HG03469 (cell line): ENCODE data around the gene MAGI1.
"Not testable (repeated sequence)": the region's sequence is repeated elsewhere in the genome, so short reads cannot be mapped to it uniquely, and the experiment has no call there.

Source experiments
- ATAC-seq: cut with Tn5 transposase; IDR thresholded peaks from one replicate; pipeline ENCODE4 v1.9.1; 2021; ENCODE audit warnings: mild to moderate bottlenecking, moderate library complexity, moderate number of reproducible peaks; ENCODE audit not compliant: unreplicated experiment

The MAGI1 gene

GRCh38 chr3:65914740-65915367 lies 123.9 kb downstream of the MAGI1 start:
- ATAC-seq: no peak

DNA sequence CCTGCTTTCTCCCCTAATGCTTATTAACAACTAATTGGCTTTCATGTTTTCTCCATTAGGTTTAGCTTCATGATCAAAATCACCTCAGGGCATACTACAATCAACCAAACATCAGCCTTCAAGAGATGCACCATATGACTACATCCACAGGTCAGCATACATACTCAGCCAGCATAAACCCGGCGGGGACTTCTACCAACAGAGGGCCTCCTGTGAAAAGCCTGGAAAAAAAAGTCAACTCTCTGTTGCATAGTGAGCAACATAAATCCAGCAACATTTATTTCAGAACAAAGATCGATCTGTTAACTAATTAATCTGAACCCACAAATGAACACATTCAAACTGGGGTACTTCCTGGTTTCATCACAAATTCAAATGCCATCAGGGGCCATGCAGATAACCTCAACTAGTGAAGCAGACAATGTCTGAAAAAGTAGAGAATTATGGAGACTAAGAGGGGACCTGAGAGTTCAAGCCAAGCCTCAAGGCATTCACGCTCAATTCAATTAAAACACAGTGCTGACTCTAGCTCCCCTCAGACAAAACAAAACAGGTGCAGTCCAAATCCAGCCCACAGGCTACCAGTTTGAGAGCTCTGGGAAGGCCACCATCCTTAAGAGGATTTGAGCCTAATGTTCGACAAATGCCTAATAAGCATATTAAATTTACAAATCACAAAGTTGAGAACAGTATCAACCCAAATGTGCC lies 124.5 kb downstream of the MAGI1 start:
- no peak for ATAC-seq

DNA sequence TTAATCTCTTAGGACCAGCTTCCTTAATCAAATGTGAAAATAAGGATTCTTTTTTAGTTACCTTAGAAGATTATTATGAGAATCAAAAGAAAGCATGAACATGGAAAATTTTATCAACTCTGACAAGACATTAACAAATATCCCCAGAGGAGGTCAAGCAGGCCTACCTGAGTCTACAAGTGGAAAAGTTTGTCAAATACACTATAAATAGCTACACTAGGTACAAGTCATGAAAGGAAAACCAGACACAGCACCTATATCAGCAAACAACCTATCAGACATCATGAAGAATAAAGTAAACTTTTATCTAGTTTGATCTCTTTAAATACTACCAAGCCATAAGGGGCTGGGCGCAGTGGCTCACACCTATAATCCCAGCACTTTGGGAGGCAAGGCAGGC lies 126.1 kb downstream of the MAGI1 start:
- ATAC-seq: no peak

DNA sequence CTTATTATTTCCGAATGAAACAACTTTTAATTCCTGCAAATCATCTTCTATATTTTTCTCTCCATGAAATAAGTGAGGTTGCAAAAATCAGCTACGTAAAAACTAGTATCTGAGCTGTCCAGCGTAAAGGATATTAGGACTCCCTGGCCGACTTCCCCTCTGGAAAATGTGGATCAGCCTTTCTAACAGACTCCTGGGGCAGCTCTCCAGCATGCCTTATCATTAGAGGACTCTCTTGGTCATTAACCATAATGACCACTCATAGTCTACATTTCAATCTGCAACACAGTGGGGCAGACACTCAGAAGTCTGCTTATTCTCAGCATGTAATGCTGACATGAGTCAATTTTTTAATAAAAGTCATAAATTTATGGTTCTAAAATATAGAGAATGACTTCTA lies 130.1 kb downstream of the MAGI1 start:
- ATAC-seq: no peak

DNA sequence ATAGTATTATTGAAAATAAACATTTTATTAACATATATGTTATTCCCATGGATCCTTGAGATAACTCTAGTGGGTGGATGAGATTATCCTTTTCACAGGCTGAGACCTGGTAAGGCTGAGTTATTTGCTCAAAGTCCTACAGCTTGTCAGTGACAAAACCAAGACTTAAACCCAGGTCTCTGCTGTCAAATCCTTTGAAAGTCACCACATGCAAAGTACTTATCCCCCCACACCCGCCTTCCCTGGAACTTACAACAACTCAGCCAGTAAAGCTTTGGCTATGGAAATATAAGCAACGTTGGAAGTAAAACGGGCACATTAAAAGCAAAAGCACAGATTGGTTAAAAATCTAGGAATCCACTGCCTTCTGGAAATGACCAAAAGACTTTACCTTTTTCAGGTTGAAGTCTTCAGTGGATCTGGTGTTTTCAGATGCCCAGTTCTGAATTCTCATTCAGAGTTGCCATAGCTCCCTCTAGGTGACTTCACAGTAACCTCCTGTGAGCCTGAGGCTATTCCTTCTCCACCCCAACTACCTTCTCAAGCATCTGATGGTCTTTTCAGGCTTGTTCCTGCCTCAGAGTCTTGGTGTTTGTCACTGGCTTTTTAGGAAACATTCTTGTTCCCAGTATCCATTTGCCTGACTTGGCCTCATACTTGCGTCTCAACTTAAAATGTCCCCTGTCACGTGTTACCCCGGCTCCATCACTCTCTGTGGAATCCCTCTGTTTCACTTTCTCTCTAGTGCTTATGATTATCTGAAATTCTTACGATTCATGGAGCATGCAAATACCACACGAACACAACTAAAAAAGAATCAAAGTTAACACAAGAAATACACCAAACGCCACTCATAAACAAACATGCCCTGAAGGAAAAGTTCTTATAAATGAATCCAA lies 131.2 kb downstream of the MAGI1 start:
- ATAC-seq: no peak

DNA sequence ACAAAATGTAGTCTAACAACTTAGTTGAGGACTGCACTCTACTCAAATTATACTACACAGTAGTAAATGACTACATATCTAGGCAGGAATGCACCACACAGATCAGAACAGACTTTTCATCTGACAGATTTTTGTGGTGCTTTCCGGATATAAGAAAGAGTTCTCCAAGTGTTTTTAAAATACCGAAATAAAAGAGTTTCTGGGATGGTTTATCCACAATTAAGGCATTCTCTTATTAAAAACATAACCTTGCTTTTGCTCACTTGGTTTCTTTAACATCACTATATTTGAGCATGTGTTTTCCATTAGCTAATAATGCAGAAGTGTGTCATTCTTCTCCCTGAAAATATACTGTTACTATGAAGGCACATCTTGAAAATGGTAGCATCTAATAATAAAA lies 132.9 kb downstream of the MAGI1 start:
- ATAC-seq: no peak

DNA sequence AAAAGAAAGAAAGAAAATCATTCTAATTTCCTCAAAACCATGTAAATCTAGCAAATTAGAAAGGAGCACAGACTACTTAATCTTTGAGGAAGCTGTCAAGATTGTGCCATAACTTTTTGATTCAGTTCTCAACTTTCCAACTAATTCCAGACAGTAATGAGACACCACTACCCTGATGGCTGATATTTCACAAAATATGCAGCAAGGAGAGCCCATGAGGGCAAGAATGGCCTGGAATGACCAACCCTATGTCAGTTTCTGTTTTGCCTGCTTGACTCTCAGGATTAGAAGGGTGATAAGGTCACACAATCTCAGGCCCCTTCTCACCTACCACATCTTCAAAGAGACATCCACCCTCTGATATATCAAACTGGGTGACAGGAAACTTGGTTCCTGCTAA lies 134.7 kb downstream of the MAGI1 start:
- ATAC-seq: no peak

DNA sequence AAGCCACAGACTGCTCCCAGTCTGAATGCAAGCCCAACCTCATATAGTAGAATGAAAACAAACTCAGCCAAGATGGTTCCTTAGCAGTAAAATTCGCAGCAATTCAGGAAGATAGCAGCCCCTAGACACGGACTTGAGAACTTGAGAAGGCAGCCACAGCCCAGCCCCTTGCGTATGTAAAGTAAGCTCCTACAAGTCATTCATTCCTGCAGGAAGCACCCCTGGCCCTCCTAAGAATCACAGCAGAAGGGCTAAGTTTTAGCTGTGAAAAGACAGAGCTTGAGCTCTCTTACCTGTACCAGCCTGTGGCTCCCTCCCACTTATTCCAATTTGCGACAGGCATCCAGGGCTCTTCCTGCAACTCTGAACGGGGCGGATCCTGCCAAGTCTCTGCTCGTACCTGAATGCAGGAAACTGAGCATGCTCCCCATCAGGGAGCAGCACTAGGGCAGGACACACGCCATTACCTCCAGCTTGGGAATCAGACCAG lies 136.4 kb downstream of the MAGI1 start:
- ATAC-seq: no peak

GRCh38 chr3:65901226-65901625 lies 137.5 kb downstream of the MAGI1 start:
- no peak for ATAC-seq

- no peak for ATAC-seq
These were observed 139.5 kb downstream of the MAGI1 start for GRCh38 chr3:65899226-65899625.

DNA sequence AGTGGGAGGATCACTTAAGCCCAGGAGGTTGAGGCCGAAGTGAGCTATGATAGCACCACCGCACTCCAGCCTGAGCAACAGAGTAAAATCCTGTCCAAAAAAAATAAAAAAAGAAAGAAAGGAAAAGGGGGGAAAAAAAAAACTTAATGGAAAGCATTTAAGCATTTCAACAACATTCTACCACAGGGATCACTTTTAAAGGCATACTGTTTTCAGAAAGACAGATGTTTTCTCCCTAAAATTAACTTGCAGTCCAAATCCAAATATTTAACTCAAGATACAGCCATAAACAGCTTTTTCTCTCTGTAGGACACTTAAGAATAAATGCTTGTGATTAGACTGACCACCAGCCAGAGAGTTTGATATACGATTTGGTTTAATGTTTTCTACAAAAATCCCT lies 141.0 kb downstream of the MAGI1 start:
- ATAC-seq: no peak

DNA sequence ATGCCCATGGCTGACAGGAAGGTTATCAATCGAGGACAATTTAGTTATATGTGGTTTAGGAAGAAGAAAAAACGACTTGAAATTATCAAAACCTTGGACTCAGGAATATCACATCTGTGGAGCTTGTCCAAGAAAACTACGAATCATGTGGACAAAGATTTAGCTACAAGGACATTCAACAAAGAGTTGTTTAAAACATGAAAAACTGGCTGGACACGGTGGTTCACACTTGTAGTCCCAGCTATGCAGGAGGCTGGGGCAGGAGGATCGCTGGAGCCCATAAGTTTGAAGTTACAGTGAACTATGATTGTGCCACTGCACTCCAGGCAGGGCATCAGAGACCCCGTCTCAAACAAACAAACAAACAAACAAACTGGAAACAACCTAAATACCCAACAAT lies 142.4 kb downstream of the MAGI1 start:
- no peak for ATAC-seq

GRCh38 chr3:65894679-65895453 lies 143.9 kb downstream of the MAGI1 start:
- ATAC-seq: no peak

- ATAC-seq: no peak
These were observed 144.6 kb downstream of the MAGI1 start for GRCh38 chr3:65894126-65894525.

DNA sequence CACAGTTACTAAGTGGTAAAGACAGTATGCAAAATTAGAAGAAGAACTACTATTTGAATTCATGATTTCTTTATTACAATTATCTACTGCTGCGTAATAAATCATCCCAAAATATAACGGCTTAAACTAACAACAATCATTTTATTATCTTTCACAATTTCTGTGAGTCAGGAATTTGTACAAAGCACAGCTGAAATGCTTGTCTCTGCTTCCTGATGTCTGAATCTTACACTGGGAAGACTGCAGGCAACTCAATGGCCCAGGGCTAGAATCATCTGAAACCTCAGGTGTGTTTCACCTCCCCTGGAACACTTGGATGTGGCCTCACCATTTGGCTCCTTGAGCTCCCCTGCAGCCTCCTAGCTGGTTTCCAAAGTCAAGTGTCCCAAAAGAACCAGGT lies 145.1 kb downstream of the MAGI1 start:
- ATAC-seq: no peak

DNA sequence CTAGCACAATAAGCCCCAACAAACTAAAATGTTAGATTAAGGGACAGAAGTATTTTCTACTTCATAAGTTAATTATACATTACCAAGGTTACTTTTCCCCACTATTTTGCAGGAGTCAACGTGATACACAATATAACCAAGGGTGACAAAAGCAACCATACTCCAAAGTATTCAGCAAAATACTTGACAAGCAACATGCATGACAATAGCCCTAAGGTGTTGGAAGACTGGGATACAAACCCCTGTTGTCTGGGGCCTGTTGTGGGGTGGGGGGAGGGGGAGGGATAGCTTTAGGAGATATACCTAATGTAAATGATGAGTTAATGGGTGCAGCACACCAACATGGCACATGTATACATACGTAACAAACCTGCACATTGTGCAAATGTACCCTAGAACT lies 147.2 kb downstream of the MAGI1 start:
- not testable (repeated sequence) for ATAC-seq

- ATAC-seq: no peak
These were observed 148.4 kb downstream of the MAGI1 start for GRCh38 chr3:65890328-65890727.

GRCh38 chr3:65889707-65890099 lies 149.0 kb downstream of the MAGI1 start:
- ATAC-seq: no peak

- no peak for ATAC-seq
These were observed 149.6 kb downstream of the MAGI1 start for GRCh38 chr3:65888980-65889706.

DNA sequence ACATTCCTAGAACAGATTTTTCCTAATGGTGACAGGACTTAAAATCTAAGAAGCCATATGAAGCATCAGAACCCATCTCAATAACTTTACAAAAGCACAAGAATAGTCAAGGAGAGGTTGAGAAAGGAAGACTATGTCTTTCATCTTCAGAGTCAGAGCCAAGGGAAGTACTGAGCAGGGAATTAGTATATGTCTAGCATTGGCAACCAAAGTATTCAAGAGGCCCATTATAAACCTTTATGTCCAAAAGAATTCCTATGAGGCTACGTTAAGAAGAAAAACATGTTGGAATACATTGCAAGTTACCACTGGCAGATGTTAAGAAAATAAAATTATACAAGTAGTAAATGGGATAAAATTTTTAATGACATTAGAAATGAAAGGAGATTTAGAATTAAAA lies 150.5 kb downstream of the MAGI1 start:
- no peak for ATAC-seq
